ENCODE measurements around the gene LPAR1. TPM values are rescaled to one million over a fixed set of nuclear protein-coding genes. Genes with fewer than 3 reads are reported as not detected.

The LPAR1 gene
- total and polyA plus RNA-seq, 2 of the 8 experiments (the other 6 are each of a cell fraction or from before 2014, with no cell fraction given) = 3.4 to 5.1 TPM

- DNase-seq (ENCODE audit: low read depth in 1 of 2, low spot score in 2 of 2) (no peak), FAIRE-seq (no peak)
- H4K91ac ChIP-seq (replicated peaks; ENCODE audit: insufficient read length, low read length) = no peak overlapping the region
- no peak overlapping the region for H2BK15ac ChIP-seq (ENCODE audit: low read length)
- no peak overlapping the region for H2BK5ac ChIP-seq (ENCODE audit: low read depth, low read length)
- H3K4ac ChIP-seq (replicated peaks; ENCODE audit: insufficient read length, low read depth, low read length) = no peak overlapping the region
- H3K4me3 ChIP-seq (ENCODE audit: extremely low read depth in 1 of 4, insufficient read depth in 2 of 4, low read depth in 3 of 4, low read length in 4 of 4) = no peak overlapping the region
- H2BK12ac ChIP-seq (ENCODE audit: low read depth, low read length) = no peak overlapping the region
- ChIA-PET POLR2A (ENCODE audit: partially characterized antibody) (no interaction called here), CTCF (ENCODE audit: partially characterized antibody) (no interaction called here)
- H2BK120ac ChIP-seq (replicated peaks; ENCODE audit: low read depth, low read length) = no peak overlapping the region
- H2AK5ac ChIP-seq (ENCODE audit: low read depth, low read length) = no peak overlapping the region
- no peaks in the 10 kb centered on the region for H3K36me3 ChIP-seq (ENCODE audit: control insufficient read depth in 2 of 4, insufficient read depth in 4 of 4, low read length in 3 of 4)
- no peak overlapping the region for H3K14ac ChIP-seq (ENCODE audit: insufficient read length)
- no peak overlapping the region for H3K9ac ChIP-seq (replicated peaks in 1 of 4; ENCODE audit: extremely low read depth in 1 of 4, low read depth in 3 of 4, low read length in 3 of 4)
- no peak overlapping the region for H4K5ac ChIP-seq (ENCODE audit: insufficient read length, low read depth, low read length)
- no peaks in the 10 kb centered on the region for H4K20me1 ChIP-seq (replicated peaks in 1 of 2; ENCODE audit: control insufficient read depth in 1 of 2, insufficient read depth in 2 of 2, low read length in 2 of 2)
- no peaks in the 10 kb centered on the region for H3K23me2 ChIP-seq (ENCODE audit: low read depth, low read length)
- H3K79me2 ChIP-seq (ENCODE audit: control insufficient read depth in 1 of 2, insufficient read depth in 2 of 2, low read length in 2 of 2) = no peaks in the 10 kb centered on the region
- no peak overlapping the region for H2BK20ac ChIP-seq (ENCODE audit: low read length)
- H3K4me2 ChIP-seq (ENCODE audit: insufficient read depth in 1 of 2, low read depth in 2 of 2, low read length in 2 of 2) = no peak overlapping the region
- 94% methylated on average over 3 of the region's 3 CpGs; no CpG with 5 or more reads in 1 of the 2 experiments for WGBS, 2 experiments (ENCODE audit: extremely low coverage in 1 of 2, insufficient coverage in 1 of 2, insufficient read length in 1 of 2, insufficient replicate concordance in 2 of 2, low coverage in 1 of 2, low lambda C conversion rate in 2 of 2, missing lambda C conversion rate in 1 of 2)
- no peak overlapping the region for H3K23ac ChIP-seq (ENCODE audit: insufficient read length)
- H3K18ac ChIP-seq (ENCODE audit: extremely low read depth, low read length) = no peak overlapping the region
- H3K27me3 ChIP-seq (replicated peaks in 1 of 4; ENCODE audit: control insufficient read depth in 3 of 4, extremely low read depth in 1 of 4, insufficient read depth in 3 of 4, low read length in 3 of 4) = no peaks in the 10 kb centered on the region
- no peak overlapping the region for H2AFZ ChIP-seq (ENCODE audit: low read length)
- peaks cover 0 to 4% of the 10 kb centered on the region in 2 experiments; a peak in 1 of 4 replicates for H3K9me3 ChIP-seq (ENCODE audit: insufficient read depth in 2 of 2, low read depth in 1 of 2, low read length in 1 of 2)
- H3K27ac ChIP-seq (ENCODE audit: low read depth, low read length) = no peak overlapping the region
- H3K79me1 ChIP-seq (ENCODE audit: low read depth, low read length) = no peaks in the 10 kb centered on the region
- H4K8ac ChIP-seq (ENCODE audit: extremely low read depth, insufficient read depth, low read length) = no peak overlapping the region
- no peak for TF ChIP-seq EZH2 (IDR thresholded peaks at IDR 0.05; ENCODE audit: low read depth, low read length, severe bottlenecking)
- no peak overlapping the region for H3K56ac ChIP-seq (replicated peaks; ENCODE audit: insufficient read length, low read depth, low read length)
- H3K4me1 ChIP-seq (replicated peaks in 1 of 4; ENCODE audit: control insufficient read depth in 3 of 4, insufficient read depth in 4 of 4, low read length in 3 of 4) = no peaks in the 10 kb centered on the region
Observed at GRCh38 chr9:110919609-110920008, 118.7 kb downstream of the LPAR1 start.
